HepG2 (cell line): Measurements from ENCODE around the gene UTS2R. TPM values are rescaled to one million over a fixed set of nuclear protein-coding genes. Genes with fewer than 3 reads are reported as not detected.

Experiments
- HDAC1 ChIP-seq: sonication (generic); formaldehyde crosslinking; IDR thresholded peaks from 2 replicates; pipeline ENCODE4 v1.5.1; 2020; ENCODE audit warnings: mild to moderate bottlenecking, missing genetic modification reagents
- MXI1 ChIP-seq: IDR thresholded peaks from 3 replicates; pipeline ENCODE4 v1.6.1; 2012; ENCODE audit warnings: low read depth, low read length, inconsistent platforms, borderline replicate concordance
- NCOR1 ChIP-seq: fragments of 200-600 bp; sonication (generic); IDR thresholded peaks from 2 replicates; pipeline ENCODE4 v1.7.0; 2017; ENCODE audit warnings: antibody characterized with exemption, low read length, borderline replicate concordance
- ONECUT2 ChIP-seq: sonication (generic); formaldehyde crosslinking; IDR thresholded peaks from 2 replicates; pipeline ENCODE4 v1.4.0; 2020; ENCODE audit warnings: missing genetic modification reagents
- POLR2AphosphoS5 ChIP-seq: IDR thresholded peaks from 2 replicates; pipeline ENCODE4 v1.6.1; 2012; ENCODE audit warnings: low read depth, low read length
- REPIN1 ChIP-seq: sonication (generic); formaldehyde crosslinking; IDR thresholded peaks from 2 replicates; pipeline ENCODE4 v1.8.0; 2022; ENCODE audit warnings: missing genetic modification reagents, low read depth, mild to moderate bottlenecking, borderline replicate concordance
- SP4 ChIP-seq: sonication (generic); formaldehyde crosslinking; IDR thresholded peaks from 2 replicates; pipeline ENCODE4 v1.8.1; 2023; ENCODE audit warnings: mild to moderate bottlenecking, missing genetic modification reagents
- TRIM24 ChIP-seq: sonication (generic); formaldehyde crosslinking; IDR thresholded peaks from 2 replicates; pipeline ENCODE4 v1.8.0; 2022; ENCODE audit warnings: mild to moderate bottlenecking, missing genetic modification reagents
- ZFP36L1 ChIP-seq: sonication (generic); formaldehyde crosslinking; IDR thresholded peaks from 2 replicates; pipeline ENCODE4 v1.8.0; 2022; ENCODE audit warnings: mild to moderate bottlenecking, missing genetic modification reagents, moderate library complexity
- ZNF160 ChIP-seq: sonication (generic); formaldehyde crosslinking; IDR thresholded peaks from 2 replicates; pipeline ENCODE4 v1.8.0; 2022; ENCODE audit warnings: mild to moderate bottlenecking, inconsistent platforms, missing genetic modification reagents
- ZNF558 ChIP-seq: sonication (generic); formaldehyde crosslinking; IDR thresholded peaks from 2 replicates; pipeline ENCODE4 v1.9.0; 2022; ENCODE audit warnings: mild to moderate bottlenecking, missing genetic modification reagents, borderline replicate concordance
- polyA plus RNA-seq, 8 experiments: library from polyadenylated mRNA; depleted of rRNA in 3 of 8; stranded (reverse) in 7 of 8; unstranded in 1 of 8; fragments of >200 nt; fragmentation: Illumina TruSeq in 4 of 8; extraction: Trizol in 4 of 8; gene quantifications; 2 replicates each; pipeline versions ENCODE4 v1.2.1 to v1.2.3, GENCODE V29; 2011 to 2016; ENCODE audit warnings: low read depth in 4 of 8, missing spikeins in 1 of 8, mixed read lengths in 1 of 8; ENCODE audit not compliant: insufficient read depth in 1 of 8
- total RNA-seq, 5 experiments: library from RNA; depleted of rRNA; stranded (reverse); fragments of >200 nt; fragmentation: Illumina TruSeq; extraction: Trizol; gene quantifications; 2 replicates each; pipeline ENCODE4 v1.2.3, GENCODE V29; 2016; ENCODE audit warnings: low read depth in 1 of 5
- TF ChIP-seq, protein P1 (sequence below): sonication (generic); formaldehyde crosslinking; IDR thresholded peaks from 2 replicates; pipeline ENCODE4 v1.5.1; 2020; ENCODE audit warnings: missing genetic modification reagents, mild to moderate bottlenecking, borderline replicate concordance
- TF ChIP-seq, protein P2 (sequence below): sonication (generic); formaldehyde crosslinking; IDR thresholded peaks from 2 replicates; pipeline ENCODE4 v1.5.1; 2020; ENCODE audit warnings: missing genetic modification reagents, mild to moderate bottlenecking, borderline replicate concordance
- TF ChIP-seq, protein P3 (sequence below): sonication (generic); formaldehyde crosslinking; IDR thresholded peaks from 2 replicates; pipeline ENCODE4 v1.5.0; 2020; ENCODE audit warnings: mild to moderate bottlenecking, low read depth, missing genetic modification reagents, borderline replicate concordance
- TF ChIP-seq, protein P4 (sequence below): sonication (generic); formaldehyde crosslinking; IDR thresholded peaks from 2 replicates; pipeline ENCODE4 v1.5.0; 2020; ENCODE audit warnings: missing genetic modification reagents, mild to moderate bottlenecking, borderline replicate concordance
- TF ChIP-seq, protein P5 (sequence below): sonication (generic); formaldehyde crosslinking; IDR thresholded peaks from 2 replicates; pipeline ENCODE4 v1.4.0; 2020; ENCODE audit warnings: missing genetic modification reagents
- TF ChIP-seq, protein P6 (sequence below): sonication (generic); formaldehyde crosslinking; IDR thresholded peaks from 2 replicates; pipeline ENCODE4 v1.8.0; 2022; ENCODE audit warnings: missing genetic modification reagents, mild to moderate bottlenecking, moderate library complexity, borderline replicate concordance

UTS2R gene
- total and polyA plus RNA-seq, 2 of the 13 experiments (the other 11 are each of a cell fraction or from before 2014, with no cell fraction given) = 0.13 to 0.15 TPM

DNA sequence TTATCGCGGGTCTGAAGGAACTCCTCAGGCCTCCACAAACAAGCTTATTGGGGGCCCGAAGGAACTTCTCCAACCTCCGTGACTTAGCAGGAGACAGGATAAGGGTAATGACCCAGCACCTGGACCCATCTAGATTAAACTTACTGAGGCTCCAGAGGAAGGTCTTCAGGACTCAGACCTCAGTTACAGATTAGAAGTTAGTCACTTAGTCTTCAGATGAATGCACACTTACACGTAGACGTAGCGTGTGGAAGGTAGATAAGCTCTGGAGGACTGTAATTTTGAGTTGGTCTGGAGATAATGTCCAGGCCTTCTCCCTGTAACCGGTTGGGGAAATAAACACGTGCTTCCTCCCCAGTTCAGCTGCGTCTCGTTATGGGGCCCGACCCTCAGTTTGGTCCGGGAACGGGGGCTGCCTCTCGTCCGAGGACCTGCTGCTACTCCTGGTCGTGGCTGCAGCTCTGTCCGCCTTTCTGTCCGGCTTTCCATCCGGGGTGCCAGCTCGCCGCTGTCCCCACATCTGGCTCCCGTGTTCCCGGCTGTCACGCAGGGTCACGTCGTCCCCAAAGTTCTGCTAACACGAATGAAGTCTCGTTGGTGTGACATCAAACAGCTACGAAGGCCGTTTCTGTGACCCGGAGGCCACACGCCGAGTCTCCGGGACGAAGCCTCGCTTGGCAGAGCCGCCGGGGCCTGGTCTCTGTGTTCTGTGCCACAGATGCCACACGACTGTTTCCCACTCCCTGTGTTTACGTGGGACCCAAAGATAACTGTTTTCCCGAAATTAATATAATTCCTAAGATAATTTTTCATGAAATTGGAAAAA is 26.2 kb upstream of the UTS2R start (continued):
- TF ChIP-seq, protein P1, sequence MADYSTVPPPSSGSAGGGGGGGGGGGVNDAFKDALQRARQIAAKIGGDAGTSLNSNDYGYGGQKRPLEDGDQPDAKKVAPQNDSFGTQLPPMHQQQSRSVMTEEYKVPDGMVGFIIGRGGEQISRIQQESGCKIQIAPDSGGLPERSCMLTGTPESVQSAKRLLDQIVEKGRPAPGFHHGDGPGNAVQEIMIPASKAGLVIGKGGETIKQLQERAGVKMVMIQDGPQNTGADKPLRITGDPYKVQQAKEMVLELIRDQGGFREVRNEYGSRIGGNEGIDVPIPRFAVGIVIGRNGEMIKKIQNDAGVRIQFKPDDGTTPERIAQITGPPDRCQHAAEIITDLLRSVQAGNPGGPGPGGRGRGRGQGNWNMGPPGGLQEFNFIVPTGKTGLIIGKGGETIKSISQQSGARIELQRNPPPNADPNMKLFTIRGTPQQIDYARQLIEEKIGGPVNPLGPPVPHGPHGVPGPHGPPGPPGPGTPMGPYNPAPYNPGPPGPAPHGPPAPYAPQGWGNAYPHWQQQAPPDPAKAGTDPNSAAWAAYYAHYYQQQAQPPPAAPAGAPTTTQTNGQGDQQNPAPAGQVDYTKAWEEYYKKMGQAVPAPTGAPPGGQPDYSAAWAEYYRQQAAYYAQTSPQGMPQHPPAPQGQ (CRISPR knock-in tag) = no peak
- no peak for TF ChIP-seq ZNF558 (CRISPR knock-in tag)
- no peak for TF ChIP-seq ZNF160
- no peak for TF ChIP-seq NCOR1
- TF ChIP-seq, protein P2, sequence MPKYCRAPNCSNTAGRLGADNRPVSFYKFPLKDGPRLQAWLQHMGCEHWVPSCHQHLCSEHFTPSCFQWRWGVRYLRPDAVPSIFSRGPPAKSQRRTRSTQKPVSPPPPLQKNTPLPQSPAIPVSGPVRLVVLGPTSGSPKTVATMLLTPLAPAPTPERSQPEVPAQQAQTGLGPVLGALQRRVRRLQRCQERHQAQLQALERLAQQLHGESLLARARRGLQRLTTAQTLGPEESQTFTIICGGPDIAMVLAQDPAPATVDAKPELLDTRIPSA = no peak
- TF ChIP-seq, protein P3, sequence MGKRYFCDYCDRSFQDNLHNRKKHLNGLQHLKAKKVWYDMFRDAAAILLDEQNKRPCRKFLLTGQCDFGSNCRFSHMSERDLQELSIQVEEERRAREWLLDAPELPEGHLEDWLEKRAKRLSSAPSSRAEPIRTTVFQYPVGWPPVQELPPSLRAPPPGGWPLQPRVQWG (CRISPR knock-in tag) = no peak
- no peak for TF ChIP-seq REPIN1
- TF ChIP-seq MXI1 = no peak
- TF ChIP-seq ONECUT2 (CRISPR knock-in tag) = no peak
- TF ChIP-seq POLR2AphosphoS5 = peak; percentile 27; the same call in 1 of the 2 replicates
- TF ChIP-seq SP4 = no peak
- TF ChIP-seq, protein P4, sequence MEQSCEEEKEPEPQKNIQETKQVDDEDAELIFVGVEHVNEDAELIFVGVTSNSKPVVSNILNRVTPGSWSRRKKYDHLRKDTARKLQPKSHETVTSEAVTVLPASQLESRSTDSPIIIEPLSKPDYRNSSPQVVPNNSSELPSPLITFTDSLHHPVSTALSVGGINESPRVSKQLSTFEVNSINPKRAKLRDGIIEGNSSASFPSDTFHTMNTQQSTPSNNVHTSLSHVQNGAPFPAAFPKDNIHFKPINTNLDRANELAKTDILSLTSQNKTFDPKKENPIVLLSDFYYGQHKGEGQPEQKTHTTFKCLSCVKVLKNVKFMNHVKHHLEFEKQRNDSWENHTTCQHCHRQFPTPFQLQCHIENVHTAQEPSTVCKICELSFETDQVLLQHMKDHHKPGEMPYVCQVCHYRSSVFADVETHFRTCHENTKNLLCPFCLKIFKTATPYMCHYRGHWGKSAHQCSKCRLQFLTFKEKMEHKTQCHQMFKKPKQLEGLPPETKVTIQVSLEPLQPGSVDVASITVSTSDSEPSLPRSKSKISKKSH (CRISPR knock-in tag) = 0 out of 2 replicates have a peak, but pooled peaks have one; percentile 24
- TF ChIP-seq, protein P5, sequence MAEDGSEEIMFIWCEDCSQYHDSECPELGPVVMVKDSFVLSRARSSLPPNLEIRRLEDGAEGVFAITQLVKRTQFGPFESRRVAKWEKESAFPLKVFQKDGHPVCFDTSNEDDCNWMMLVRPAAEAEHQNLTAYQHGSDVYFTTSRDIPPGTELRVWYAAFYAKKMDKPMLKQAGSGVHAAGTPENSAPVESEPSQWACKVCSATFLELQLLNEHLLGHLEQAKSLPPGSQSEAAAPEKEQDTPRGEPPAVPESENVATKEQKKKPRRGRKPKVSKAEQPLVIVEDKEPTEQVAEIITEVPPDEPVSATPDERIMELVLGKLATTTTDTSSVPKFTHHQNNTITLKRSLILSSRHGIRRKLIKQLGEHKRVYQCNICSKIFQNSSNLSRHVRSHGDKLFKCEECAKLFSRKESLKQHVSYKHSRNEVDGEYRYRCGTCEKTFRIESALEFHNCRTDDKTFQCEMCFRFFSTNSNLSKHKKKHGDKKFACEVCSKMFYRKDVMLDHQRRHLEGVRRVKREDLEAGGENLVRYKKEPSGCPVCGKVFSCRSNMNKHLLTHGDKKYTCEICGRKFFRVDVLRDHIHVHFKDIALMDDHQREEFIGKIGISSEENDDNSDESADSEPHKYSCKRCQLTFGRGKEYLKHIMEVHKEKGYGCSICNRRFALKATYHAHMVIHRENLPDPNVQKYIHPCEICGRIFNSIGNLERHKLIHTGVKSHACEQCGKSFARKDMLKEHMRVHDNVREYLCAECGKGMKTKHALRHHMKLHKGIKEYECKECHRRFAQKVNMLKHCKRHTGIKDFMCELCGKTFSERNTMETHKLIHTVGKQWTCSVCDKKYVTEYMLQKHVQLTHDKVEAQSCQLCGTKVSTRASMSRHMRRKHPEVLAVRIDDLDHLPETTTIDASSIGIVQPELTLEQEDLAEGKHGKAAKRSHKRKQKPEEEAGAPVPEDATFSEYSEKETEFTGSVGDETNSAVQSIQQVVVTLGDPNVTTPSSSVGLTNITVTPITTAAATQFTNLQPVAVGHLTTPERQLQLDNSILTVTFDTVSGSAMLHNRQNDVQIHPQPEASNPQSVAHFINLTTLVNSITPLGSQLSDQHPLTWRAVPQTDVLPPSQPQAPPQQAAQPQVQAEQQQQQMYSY = no peak
- no peak for TF ChIP-seq HDAC1 (CRISPR knock-in tag)
- TF ChIP-seq, protein P6, sequence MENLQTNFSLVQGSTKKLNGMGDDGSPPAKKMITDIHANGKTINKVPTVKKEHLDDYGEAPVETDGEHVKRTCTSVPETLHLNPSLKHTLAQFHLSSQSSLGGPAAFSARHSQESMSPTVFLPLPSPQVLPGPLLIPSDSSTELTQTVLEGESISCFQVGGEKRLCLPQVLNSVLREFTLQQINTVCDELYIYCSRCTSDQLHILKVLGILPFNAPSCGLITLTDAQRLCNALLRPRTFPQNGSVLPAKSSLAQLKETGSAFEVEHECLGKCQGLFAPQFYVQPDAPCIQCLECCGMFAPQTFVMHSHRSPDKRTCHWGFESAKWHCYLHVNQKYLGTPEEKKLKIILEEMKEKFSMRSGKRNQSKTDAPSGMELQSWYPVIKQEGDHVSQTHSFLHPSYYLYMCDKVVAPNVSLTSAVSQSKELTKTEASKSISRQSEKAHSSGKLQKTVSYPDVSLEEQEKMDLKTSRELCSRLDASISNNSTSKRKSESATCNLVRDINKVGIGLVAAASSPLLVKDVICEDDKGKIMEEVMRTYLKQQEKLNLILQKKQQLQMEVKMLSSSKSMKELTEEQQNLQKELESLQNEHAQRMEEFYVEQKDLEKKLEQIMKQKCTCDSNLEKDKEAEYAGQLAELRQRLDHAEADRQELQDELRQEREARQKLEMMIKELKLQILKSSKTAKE (CRISPR knock-in tag) = peak; percentile 51; the same call in 1 of the 2 replicates
- no peak for TF ChIP-seq TRIM24 (CRISPR knock-in tag)
- TF ChIP-seq ZFP36L1 (CRISPR knock-in tag) = no peak
